ENCODE results near the gene STX16. TPM values are rescaled to one million over a fixed set of nuclear protein-coding genes. Genes with fewer than 3 reads are reported as not detected.

The STX16 gene
- total RNA-seq, 2 donors from 2014 or later, result 91.6 to 114 TPM

GRCh38 chr20:58697201-58697866 lies 46.3 kb downstream of the STX16 start:
- TF ChIP-seq CTCF (conservative IDR thresholded peaks at IDR 0.05), result no peak
- no peaks in the 10 kb centered on the region for H3K27me3 Mint-ChIP-seq (ENCODE audit: insufficient read depth)

GRCh38 chr20:58697867-58698703 lies 47.0 kb downstream of the STX16 start:
- Histone ChIP-seq H3K9me3 (ENCODE audit: control insufficient read depth, low read length) (no peaks in the 10 kb centered on the region), H3K9ac (ENCODE audit: extremely low read depth, low read length, poor library complexity, severe bottlenecking) (no peak overlapping the region), H3K4me1 (ENCODE audit: control insufficient read depth, insufficient read depth, low read length) (no peaks in the 10 kb centered on the region), H3K4me3 (ENCODE audit: low read length) (no peak overlapping the region), H3K36me3 (ENCODE audit: control insufficient read depth, insufficient read depth, low read length) (peaks cover 34% of the 10 kb centered on the region), H3K27ac (ENCODE audit: low read depth, low read length) (no peak overlapping the region), H3K27me3 (ENCODE audit: control insufficient read depth, insufficient read depth, low read length, poor library complexity, severe bottlenecking) (no peaks in the 10 kb centered on the region)
- 95 to 97% methylated on average over 9 to 15 of the region's 15 CpGs for WGBS, 2 experiments (ENCODE audit: insufficient coverage in 1 of 2, insufficient read length in 1 of 2)
- Mint-ChIP-seq H3K9me3 (peaks cover 1% of the 10 kb centered on the region), H3K27ac (peak overlapping the region; percentile 27), H3K4me1 (peaks cover 10% of the 10 kb centered on the region), H3K36me3 (ENCODE audit: low read depth) (peaks cover 37% of the 10 kb centered on the region), H3K27me3 (ENCODE audit: insufficient read depth) (no peaks in the 10 kb centered on the region), H3K4me3 (no peak overlapping the region)
- TF ChIP-seq CTCF (conservative IDR thresholded peaks at IDR 0.05), result no peak
- peak; percentile 31 for DNase-seq

More at GRCh38 chr20:58697201-58697866, 46.3 kb downstream of the STX16 start:
- Mint-ChIP-seq H3K9me3 (no peaks in the 10 kb centered on the region), H3K27ac (no peak overlapping the region), H3K36me3 (ENCODE audit: low read depth) (peaks cover 29% of the 10 kb centered on the region), H3K4me3 (no peak overlapping the region), H3K4me1 (peaks cover 10% of the 10 kb centered on the region)
- H3K27me3 ChIP-seq (ENCODE audit: control insufficient read depth, insufficient read depth, low read length, poor library complexity, severe bottlenecking), result no peaks in the 10 kb centered on the region
- 95% methylated on average over 19 to 21 of the region's 21 CpGs for WGBS, 2 experiments (ENCODE audit: insufficient coverage in 1 of 2, insufficient read length in 1 of 2)
- no peak overlapping the region for H3K4me3 ChIP-seq (ENCODE audit: low read length)
- no peak overlapping the region for H3K9ac ChIP-seq (ENCODE audit: extremely low read depth, low read length, poor library complexity, severe bottlenecking)
- no peaks in the 10 kb centered on the region for H3K4me1 ChIP-seq (ENCODE audit: control insufficient read depth, insufficient read depth, low read length)
- H3K27ac ChIP-seq (ENCODE audit: low read depth, low read length), result no peak overlapping the region
- H3K36me3 ChIP-seq (ENCODE audit: control insufficient read depth, insufficient read depth, low read length), result peaks cover 27% of the 10 kb centered on the region
- H3K9me3 ChIP-seq (ENCODE audit: control insufficient read depth, low read length), result no peaks in the 10 kb centered on the region
- DNase-seq, result peak; percentile 37

GRCh38 chr20:58698741-58699622 lies 47.9 kb downstream of the STX16 start:
- no peaks in the 10 kb centered on the region for H3K4me1 ChIP-seq (ENCODE audit: control insufficient read depth, insufficient read depth, low read length)
- Mint-ChIP-seq H3K27ac (no peak overlapping the region), H3K36me3 (ENCODE audit: low read depth) (peaks cover 46% of the 10 kb centered on the region), H3K27me3 (ENCODE audit: insufficient read depth) (no peaks in the 10 kb centered on the region), H3K4me1 (peaks cover 6% of the 10 kb centered on the region), H3K4me3 (no peak overlapping the region), H3K9me3 (peaks cover 7% of the 10 kb centered on the region)
- H3K9ac ChIP-seq (ENCODE audit: extremely low read depth, low read length, poor library complexity, severe bottlenecking), result no peak overlapping the region
- no peak overlapping the region for H3K4me3 ChIP-seq (ENCODE audit: low read length)
- 91 to 95% methylated on average over 13 to 27 of the region's 27 CpGs for WGBS, 2 experiments (ENCODE audit: insufficient coverage in 1 of 2, insufficient read length in 1 of 2)
- peaks cover 43% of the 10 kb centered on the region for H3K36me3 ChIP-seq (ENCODE audit: control insufficient read depth, insufficient read depth, low read length)
- peak; percentile 23 for DNase-seq
- TF ChIP-seq CTCF (conservative IDR thresholded peaks at IDR 0.05), result no peak
- peaks cover 4% of the 10 kb centered on the region for H3K9me3 ChIP-seq (ENCODE audit: control insufficient read depth, low read length)
- H3K27ac ChIP-seq (ENCODE audit: low read depth, low read length), result no peak overlapping the region
- H3K27me3 ChIP-seq (ENCODE audit: control insufficient read depth, insufficient read depth, low read length, poor library complexity, severe bottlenecking), result no peaks in the 10 kb centered on the region
